ENCODE results near the gene DNAJB5.
"Not testable (repeated sequence)": the region's sequence is repeated elsewhere in the genome, so short reads cannot be mapped to it uniquely, and the experiment has no call there.

Gene DNAJB5

GRCh38 chr9:34989003-34989945, at the start of gene DNAJB5:
TSS of gene DNAJB5 (plus strand) at chr9:34989745. CDS start at chr9:34990631, 886 bp downstream.
- peak; percentile 99 for DNase-seq

GRCh38 chr9:34939989-34940388, 49.6 kb upstream of the DNAJB5 start:
- not testable (repeated sequence) for DNase-seq

DNA sequence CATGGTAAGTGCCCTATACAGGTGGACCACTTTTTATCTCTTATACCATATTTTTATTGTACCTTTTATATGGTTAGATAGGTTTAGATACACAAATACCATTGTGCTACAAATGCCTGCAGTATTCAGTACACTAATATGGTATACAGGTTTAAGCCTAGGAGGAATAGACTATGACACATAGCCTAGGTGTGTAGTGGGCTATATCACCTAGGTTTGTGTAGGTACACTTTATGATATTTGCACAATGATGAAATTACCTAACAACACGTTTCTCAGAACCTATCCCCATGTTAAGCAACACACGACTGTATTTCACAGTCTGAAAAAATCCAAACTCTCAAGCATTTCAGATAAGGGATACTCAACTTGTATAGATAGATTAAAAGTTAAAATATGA, 41.1 kb upstream of the DNAJB5 start:
- DNase-seq: no peak

GRCh38 chr9:34954225-34954624, 35.3 kb upstream of the DNAJB5 start:
- DNase-seq: no peak

GRCh38 chr9:34956066-34956465, 33.5 kb upstream of the DNAJB5 start:
- not testable (repeated sequence) for DNase-seq

DNA sequence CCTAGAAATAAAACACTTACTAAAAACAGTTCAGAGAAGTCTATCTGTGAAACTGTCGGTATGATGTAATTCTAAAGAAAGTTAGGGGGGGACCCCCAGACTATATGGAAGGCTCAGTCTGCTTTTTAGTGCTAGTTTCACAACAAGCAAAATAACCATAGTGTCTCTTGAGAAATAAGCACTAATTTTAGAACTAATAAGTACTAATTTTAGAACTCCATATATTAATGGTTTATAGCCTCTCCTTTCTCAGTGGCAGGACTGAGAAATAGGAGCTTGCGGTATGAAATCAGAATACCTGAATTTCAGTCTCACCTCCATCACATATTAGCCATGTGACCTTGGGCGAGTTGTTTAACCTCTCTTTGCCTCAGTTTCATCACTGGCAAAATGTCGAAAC, 32.9 kb upstream of the DNAJB5 start:
- DNase-seq: no peak

- peak; percentile 12 for DNase-seq
Measured at GRCh38 chr9:34957492-34958410, 31.8 kb upstream of the DNAJB5 start, which contains the start of gene PHF24. TSS of gene PHF24 (plus strand) at chr9:34958285. CDS start at chr9:34971299, 13,014 bp downstream.

- no peak for DNase-seq
Measured at GRCh38 chr9:34958411-34958982, 31.0 kb upstream of the DNAJB5 start.

DNA sequence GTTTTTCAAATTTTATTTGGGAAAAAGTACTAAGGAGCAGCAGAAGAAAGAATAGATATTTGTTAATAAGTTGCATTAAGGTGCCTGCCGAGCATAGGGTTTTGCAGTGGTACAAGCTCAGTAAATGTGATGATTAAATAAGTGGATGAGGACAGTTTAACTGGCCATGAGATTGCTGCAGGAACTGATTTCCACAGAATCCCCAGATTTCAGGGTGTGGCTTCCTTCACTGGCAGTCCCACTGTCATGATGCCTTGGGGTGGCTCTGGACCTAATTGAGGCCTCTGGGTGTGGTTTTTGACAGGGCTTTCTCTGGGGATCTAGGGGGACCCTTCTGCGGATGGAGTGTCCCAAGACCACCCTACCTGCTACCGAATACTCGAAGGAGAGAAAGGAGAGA, 30.1 kb upstream of the DNAJB5 start:
- no peak for DNase-seq

GRCh38 chr9:34961574-34962490, 27.7 kb upstream of the DNAJB5 start:
- DNase-seq: no peak

DNA sequence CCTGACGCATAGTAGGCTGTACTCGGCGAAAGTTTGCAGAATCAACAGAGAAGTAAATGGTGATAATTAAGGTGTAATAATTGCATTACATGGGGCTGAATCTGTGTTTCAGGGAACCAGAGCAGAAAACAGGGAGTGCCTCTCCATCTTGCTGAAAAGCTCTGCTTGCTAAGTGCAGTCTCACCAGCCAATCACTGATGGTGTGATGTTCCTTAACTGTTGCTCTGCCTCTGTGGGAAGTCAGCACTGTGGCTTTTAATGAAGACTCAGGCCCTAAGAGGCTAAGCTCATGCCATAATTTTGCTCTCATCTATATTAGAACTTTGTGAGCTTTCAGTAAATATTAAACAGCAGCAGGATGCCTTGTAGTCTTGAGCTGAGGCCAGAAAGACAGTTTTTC, 27.0 kb upstream of the DNAJB5 start:
- no peak for DNase-seq

GRCh38 chr9:34963552-34963951, 26.0 kb upstream of the DNAJB5 start:
- DNase-seq: no peak

DNA sequence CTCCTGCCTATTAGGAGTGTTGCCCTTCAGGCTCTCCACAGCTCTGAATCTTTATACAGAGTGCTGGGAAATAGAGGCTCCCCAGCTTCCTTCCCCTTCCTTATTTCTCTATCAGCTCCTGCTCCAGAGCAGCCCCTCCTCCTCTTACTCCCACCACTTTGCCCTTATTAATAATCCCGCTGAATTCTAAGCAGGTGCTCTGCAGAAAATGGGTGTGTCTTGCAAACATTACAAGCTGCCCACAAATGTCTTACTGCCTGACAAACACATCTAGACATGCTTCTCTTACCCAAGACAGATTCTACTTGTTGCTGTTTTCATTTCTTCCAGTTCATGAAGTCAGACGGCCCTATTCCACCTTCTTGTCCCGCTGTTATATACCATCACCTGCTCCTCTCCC, 25.1 kb upstream of the DNAJB5 start:
- DNase-seq: no peak

- DNase-seq: no peak
Measured at GRCh38 chr9:34971146-34971811, 18.3 kb upstream of the DNAJB5 start.

DNA sequence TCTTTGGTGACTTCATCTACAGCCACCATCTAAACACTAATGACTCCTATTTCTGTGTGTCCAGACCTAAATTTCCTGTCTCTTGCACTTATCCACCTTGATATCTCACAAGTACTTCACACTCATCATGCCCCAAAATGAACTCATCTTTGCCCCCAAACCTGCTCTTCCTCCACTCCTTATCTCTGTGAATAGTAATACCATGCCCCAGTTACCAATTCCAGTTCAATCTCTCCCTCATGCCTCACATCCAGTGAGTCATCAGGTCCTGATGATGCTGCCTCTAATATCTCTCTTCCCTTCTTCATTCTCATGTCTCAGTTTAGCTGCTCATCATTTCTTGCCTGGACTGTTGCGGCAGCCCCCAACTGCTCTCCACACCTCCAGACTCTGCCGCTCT, 14.9 kb upstream of the DNAJB5 start:
- DNase-seq: no peak

- no peak for DNase-seq
Measured at GRCh38 chr9:34976441-34976840, 13.1 kb upstream of the DNAJB5 start.

DNA sequence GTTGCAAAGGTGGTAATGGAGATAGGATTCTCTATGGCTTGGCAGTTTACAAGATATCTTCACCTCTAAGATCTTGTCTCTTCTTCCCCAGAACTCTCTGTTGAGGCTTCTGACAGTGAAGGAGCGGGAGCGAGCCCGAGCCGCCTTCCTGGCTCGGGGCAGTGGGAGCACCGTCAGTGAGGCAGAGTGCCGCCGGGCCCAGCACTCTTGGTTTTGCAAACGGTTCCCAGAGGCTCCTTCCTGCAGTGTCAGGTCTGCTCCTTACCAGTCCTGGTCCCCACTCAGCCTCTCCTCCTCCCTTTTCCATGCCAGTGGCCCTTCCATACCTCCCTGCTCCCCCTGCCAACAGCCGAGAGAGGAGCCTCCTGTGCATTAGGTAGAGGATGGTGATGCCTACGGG, 12.6 kb upstream of the DNAJB5 start:
- no peak for DNase-seq

GRCh38 chr9:34980181-34980761, 9.3 kb upstream of the DNAJB5 start:
- no peak for DNase-seq

- DNase-seq: no peak
Measured at GRCh38 chr9:34982361-34982760, 7.2 kb upstream of the DNAJB5 start.

DNA sequence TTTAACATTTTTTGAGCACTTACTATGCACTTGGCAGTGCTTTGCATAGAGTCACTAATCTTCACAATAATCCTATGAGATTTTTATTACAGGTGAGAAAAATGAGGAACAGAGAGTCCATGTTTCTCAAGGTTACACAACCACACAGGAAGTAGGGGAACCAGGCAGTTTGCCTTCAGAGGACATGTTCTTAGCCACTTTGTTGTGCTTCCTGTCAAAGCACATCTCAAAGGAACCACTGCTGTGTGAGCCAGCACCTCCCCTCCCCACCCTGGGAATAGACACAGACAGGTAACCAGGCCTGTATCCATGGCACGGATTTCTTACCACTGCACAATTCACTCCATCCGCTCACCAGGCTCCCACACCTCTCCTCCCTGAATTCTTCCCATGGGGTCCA, 6.3 kb upstream of the DNAJB5 start:
- DNase-seq: peak; percentile 22

DNA sequence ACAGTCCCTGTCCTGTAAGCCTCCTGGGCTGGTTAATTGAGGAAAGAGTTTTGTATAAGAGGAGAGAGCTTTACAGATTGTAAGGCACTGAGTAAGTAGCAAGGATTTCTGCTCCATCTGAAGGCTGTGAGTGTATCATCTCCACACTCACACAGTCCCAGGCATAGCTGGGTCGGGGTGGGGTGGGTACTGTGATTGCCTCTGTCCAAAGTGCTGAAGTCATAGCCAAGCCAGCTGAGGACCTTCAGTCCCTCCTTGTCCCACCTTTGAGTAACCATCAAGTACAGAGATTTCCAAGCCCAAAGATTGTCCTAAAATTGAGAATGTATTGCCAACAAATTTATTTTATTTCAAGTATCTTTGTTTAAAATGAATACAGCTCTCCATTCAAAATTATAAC, 5.5 kb upstream of the DNAJB5 start:
- DNase-seq: no peak
